Sigmoid colon (tissue), 7 donors: ENCODE measurements around the gene SORCS2. TPM values are rescaled to one million over a fixed set of nuclear protein-coding genes. Genes with fewer than 3 reads are reported as not detected.

ENCODE experiments used
- DNase-seq: peaks from one replicate; pipeline ENCODE4 v3.0.0-alpha.2; 2019
- H3K27ac ChIP-seq, 4 donors: fragments of 200-600 bp; sonication (generic); one replicate each; pipeline ENCODE4 v1.5.1; 2016 to 2019; ENCODE audit warnings: mild to moderate bottlenecking in 1 of 4
- H3K27me3 ChIP-seq, 3 donors: fragments of 200-600 bp; sonication (generic); one replicate each; pipeline ENCODE4 v1.5.1; 2019; ENCODE audit warnings: mild to moderate bottlenecking in 1 of 3
- H3K36me3 ChIP-seq, 4 donors: fragments of 200-600 bp; sonication (generic); one replicate each; pipeline ENCODE4 v1.5.1; 2016 to 2019
- H3K4me1 ChIP-seq, 4 donors: fragments of 200-600 bp; sonication (generic); one replicate each; pipeline ENCODE4 v1.5.1; 2017 to 2019
- H3K4me3 ChIP-seq, 4 donors: fragments of 200-600 bp; sonication (generic); one replicate each; pipeline ENCODE4 v1.5.1; 2017 to 2019; ENCODE audit warnings: mild to moderate bottlenecking in 2 of 4, moderate library complexity in 1 of 4
- H3K9me3 ChIP-seq, 4 donors: fragments of 200-600 bp in 3 of 4; sonication (generic) in 3 of 4; one replicate each; pipeline versions ENCODE4 v1.5.1 to v1.6.1; 2013 to 2019
- EP300 ChIP-seq, 4 donors: sonication (generic); formaldehyde crosslinking; IDR thresholded peaks; one replicate each; pipeline ENCODE4 v1.6.1; 2017; ENCODE audit warnings: antibody characterized with exemption in 4 of 4
- POLR2A ChIP-seq, 2 donors: fragments of 450-650 bp; IDR thresholded peaks; one replicate each; pipeline ENCODE4 v1.6.1; 2016; ENCODE audit warnings: antibody characterized with exemption in 2 of 2, mild to moderate bottlenecking in 2 of 2, moderate library complexity in 2 of 2
- POLR2AphosphoS5 ChIP-seq, 4 donors: sonication (generic); formaldehyde crosslinking; IDR thresholded peaks; one replicate each; pipeline ENCODE4 v1.6.1; 2017; ENCODE audit warnings: antibody characterized with exemption in 4 of 4
- WGBS, 2 donors: extraction: QIAGEN DNeasy Blood & Tissue Kit; methylation state at CpG; one replicate each; pipeline ENCODE4 v1.1.7; 2013; 5-methylcytosine and 5-hydroxymethylcytosine counted together
- intact Hi-C: fragments of 100-400 bp; cut with DNase I; formaldehyde crosslinking; loops from one replicate; pipeline ENCODE4 v1.15.1; 2023
- polyA plus RNA-seq, 3 donors: library from polyadenylated mRNA; stranded (reverse); fragments of 200-250 nt; gene quantifications; one replicate each; pipeline ENCODE4 v1.2.3, GENCODE V29; 2013
- total RNA-seq, 4 donors: library from RNA; depleted of rRNA; stranded (reverse); fragments of >200 nt; gene quantifications; one replicate each; pipeline ENCODE4 v1.1.0, GENCODE V29; 2016
- TF ChIP-seq, protein P1 (sequence below), 4 experiments: fragments of 450-650 bp in 3 of 4; fragments of 200-600 bp in 1 of 4; IDR thresholded peaks; one replicate each; pipeline ENCODE4 v1.5.1; 2016 to 2019; ENCODE audit warnings: antibody characterized with exemption in 4 of 4, mild to moderate bottlenecking in 3 of 4, moderate library complexity in 2 of 4
- donor health status: healthy with polysubstance abuse.
- donor health status: Bipolar disorder and iron deficiency.
- donor health status: healthy.

SORCS2 gene
- total and polyA plus RNA-seq, 7 donors: 1.8 to 6.4 (median 3.9) TPM; not detected in 2

DNA sequence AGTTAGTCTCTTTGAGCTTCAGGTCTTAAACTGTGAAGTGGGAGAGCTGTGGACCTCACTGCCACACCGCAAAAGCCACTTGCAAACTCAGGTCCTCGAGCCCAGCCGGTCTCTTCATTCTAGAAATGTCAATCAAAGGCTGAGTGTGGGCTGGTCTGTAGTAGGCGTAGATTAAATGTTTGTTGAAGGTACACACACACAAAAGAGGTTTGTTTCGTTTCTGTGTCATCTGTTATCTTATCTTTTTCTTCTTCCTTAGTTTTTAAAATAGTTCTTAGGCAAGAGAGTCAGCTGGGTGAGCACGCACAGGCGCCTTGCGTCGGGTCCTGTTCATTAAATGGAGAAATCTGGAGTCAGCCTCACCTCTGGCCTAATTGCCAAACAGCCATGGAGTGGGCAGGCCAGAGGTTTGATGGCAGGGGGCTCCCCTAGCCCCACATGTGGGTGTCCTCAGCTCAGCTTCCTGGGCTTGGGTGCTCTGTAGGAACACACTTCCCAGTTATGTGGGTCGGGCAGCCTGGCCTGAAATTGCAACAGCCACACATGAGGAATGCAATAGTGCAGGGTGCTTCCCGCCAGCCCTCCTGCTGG lies 243.2 kb downstream of the SORCS2 start:
- intact Hi-C loops: no loop called here
- no peaks in the 10 kb centered on the region for H3K36me3 ChIP-seq
- no peak overlapping the region for H3K27ac ChIP-seq
- DNase-seq: no peak
- H3K4me3 ChIP-seq: no peak overlapping the region
- peaks cover 0 to 7% (median 0%) of the 10 kb centered on the region in 4 donors for H3K4me1 ChIP-seq
- H3K9me3 ChIP-seq: no peaks in the 10 kb centered on the region
- no peak for TF ChIP-seq EP300 (IDR thresholded peaks at IDR 0.05)
- TF ChIP-seq POLR2AphosphoS5 (IDR thresholded peaks at IDR 0.05): no peak
- TF ChIP-seq, protein P1, sequence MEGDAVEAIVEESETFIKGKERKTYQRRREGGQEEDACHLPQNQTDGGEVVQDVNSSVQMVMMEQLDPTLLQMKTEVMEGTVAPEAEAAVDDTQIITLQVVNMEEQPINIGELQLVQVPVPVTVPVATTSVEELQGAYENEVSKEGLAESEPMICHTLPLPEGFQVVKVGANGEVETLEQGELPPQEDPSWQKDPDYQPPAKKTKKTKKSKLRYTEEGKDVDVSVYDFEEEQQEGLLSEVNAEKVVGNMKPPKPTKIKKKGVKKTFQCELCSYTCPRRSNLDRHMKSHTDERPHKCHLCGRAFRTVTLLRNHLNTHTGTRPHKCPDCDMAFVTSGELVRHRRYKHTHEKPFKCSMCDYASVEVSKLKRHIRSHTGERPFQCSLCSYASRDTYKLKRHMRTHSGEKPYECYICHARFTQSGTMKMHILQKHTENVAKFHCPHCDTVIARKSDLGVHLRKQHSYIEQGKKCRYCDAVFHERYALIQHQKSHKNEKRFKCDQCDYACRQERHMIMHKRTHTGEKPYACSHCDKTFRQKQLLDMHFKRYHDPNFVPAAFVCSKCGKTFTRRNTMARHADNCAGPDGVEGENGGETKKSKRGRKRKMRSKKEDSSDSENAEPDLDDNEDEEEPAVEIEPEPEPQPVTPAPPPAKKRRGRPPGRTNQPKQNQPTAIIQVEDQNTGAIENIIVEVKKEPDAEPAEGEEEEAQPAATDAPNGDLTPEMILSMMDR (IDR thresholded peaks at IDR 0.05): no peak
- no peak for TF ChIP-seq POLR2A (IDR thresholded peaks at IDR 0.05)
- H3K27me3 ChIP-seq: no peaks in the 10 kb centered on the region
- 74 to 78% methylated on average over 11 of the region's 11 CpGs for WGBS, 2 donors

DNA sequence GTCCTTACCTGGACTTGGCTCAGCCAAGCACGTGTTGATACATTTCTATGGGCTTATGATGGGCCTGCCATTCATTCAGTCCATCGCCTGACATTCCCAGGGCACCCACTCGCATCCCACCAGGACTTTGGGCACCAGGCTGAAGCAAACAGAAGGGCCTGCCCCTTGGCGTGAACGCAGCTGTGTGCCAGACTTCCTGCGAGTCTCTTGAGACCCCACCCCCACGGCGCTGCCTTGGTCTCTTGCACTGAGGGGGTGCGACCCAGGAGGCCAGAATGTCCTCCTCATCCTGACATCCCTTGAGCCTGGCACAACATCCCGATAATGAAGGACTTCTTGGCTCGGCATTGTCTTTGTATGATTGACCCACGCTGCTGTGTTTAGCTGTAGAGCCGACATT lies 243.9 kb downstream of the SORCS2 start:
- DNase-seq: no peak
- Histone ChIP-seq H3K36me3 (no peaks in the 10 kb centered on the region), H3K9me3 (no peaks in the 10 kb centered on the region), H3K27me3 (no peaks in the 10 kb centered on the region), H3K4me3 (no peak overlapping the region), H3K27ac (no peak overlapping the region), H3K4me1 (peaks cover 0 to 7% (median 0%) of the 10 kb centered on the region in 4 donors)
- intact Hi-C loops: no loop called here
- WGBS, 2 donors: 82 to 85% methylated on average over 13 of the region's 13 CpGs
- no peak for TF ChIP-seq POLR2A (IDR thresholded peaks at IDR 0.05)
- TF ChIP-seq, protein P1 (IDR thresholded peaks at IDR 0.05): no peak
- TF ChIP-seq POLR2AphosphoS5 (IDR thresholded peaks at IDR 0.05): no peak

DNA sequence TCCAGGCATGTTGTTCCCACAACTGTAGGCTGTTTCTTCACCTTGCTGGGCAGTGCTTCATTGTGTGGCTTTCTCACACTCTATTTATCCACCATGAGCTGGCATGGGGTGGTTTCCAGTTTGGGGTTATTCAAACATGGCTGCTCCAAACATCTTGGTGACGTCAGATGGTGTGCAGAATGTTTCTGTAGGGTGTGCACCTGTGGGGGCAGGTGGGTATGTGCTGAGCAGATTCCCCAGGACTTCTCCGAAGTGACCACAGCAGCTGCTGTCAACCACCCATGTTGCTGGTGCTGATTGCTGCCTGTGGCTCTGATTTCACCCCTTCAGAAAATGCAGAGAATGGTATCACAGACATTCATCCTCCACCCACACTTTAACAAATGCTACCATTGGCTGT lies 247.4 kb downstream of the SORCS2 start:
- Histone ChIP-seq H3K4me1 (peaks cover 0 to 6% (median 0%) of the 10 kb centered on the region in 4 donors), H3K27ac (no peak overlapping the region), H3K36me3 (no peaks in the 10 kb centered on the region), H3K9me3 (no peaks in the 10 kb centered on the region), H3K4me3 (no peak overlapping the region), H3K27me3 (no peaks in the 10 kb centered on the region)
- TF ChIP-seq, protein P1 (IDR thresholded peaks at IDR 0.05): no peak
- no peak for TF ChIP-seq EP300 (IDR thresholded peaks at IDR 0.05)
- 94% methylated on average over 2 of the region's 2 CpGs for WGBS, 2 donors
- DNase-seq: no peak
- intact Hi-C loops: no loop called here

DNA sequence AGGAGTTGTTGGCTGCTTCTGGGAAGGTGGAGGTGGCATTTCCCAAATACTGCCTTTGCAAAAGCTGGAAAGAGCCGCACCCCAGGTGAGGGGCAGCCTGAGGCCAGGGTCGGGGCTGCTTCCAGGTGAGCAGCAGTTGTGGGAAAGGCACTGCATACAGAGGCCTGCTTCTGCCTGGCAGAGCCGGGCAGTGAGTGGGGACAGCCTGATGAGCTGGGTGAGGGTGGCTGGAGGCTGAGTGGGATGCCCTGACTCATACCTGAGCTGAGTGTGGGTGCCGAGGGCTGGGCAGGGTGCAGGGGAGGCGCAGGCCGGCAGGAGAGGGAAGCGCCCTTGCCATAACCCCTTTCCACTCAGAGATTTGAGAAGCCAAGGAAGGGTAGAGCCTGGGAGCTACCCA lies 248.9 kb downstream of the SORCS2 start:
- no peak overlapping the region for H3K27ac ChIP-seq
- 75 to 83% methylated on average over 7 of the region's 7 CpGs for WGBS, 2 donors
- no peak overlapping the region for H3K4me3 ChIP-seq
- no peak for DNase-seq
- H3K9me3 ChIP-seq: no peaks in the 10 kb centered on the region
- intact Hi-C loops: no loop called here
- no peaks in the 10 kb centered on the region for H3K36me3 ChIP-seq
- H3K27me3 ChIP-seq: no peaks in the 10 kb centered on the region
- TF ChIP-seq, protein P1 (IDR thresholded peaks at IDR 0.05): no peak
- TF ChIP-seq EP300 (IDR thresholded peaks at IDR 0.05) (no peak), POLR2AphosphoS5 (IDR thresholded peaks at IDR 0.05) (no peak), POLR2A (IDR thresholded peaks at IDR 0.05) (no peak)
- no peaks in the 10 kb centered on the region for H3K4me1 ChIP-seq

DNA sequence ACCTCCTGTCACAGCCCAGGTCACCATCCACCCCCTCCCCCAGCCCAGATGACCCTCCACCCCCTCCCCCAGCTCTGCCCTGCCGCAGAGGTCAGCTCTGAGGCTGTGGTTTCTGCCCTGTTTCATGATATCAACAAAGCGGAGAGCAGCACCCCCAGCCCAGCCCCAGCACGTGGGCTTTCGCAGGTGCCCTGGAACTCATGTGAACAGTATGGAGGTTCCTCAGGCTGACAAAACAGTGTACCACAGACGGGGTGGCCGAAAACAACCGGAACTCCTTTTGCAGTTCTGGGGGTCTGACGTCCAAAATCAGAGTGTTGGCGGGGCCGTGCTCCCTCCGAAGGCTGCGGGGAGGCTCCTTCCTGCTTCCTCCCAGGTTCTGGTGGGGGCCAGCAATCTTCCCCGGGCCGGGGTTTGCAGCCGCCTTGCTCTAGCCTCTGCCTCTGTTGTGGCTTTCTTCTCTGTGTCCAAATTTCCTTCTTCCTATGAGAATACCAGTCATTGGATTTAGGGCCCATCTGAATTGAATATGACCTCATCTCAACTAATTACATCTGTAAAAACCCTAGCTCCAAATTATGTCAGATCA lies 250.3 kb downstream of the SORCS2 start:
- no peak for DNase-seq
- intact Hi-C loops: no loop called here
- Histone ChIP-seq H3K4me3 (no peak overlapping the region), H3K27ac (no peak overlapping the region), H3K27me3 (no peaks in the 10 kb centered on the region), H3K4me1 (no peaks in the 10 kb centered on the region), H3K9me3 (no peaks in the 10 kb centered on the region), H3K36me3 (no peaks in the 10 kb centered on the region)
- TF ChIP-seq, protein P1 (IDR thresholded peaks at IDR 0.05): no peak
- TF ChIP-seq EP300 (IDR thresholded peaks at IDR 0.05): no peak
- TF ChIP-seq POLR2AphosphoS5 (IDR thresholded peaks at IDR 0.05): no peak
- TF ChIP-seq POLR2A (IDR thresholded peaks at IDR 0.05): no peak
- 47 to 70% methylated on average over 15 of the region's 15 CpGs for WGBS, 2 donors
